ENCODE data around the gene FAAP24.
"Not testable (repeated sequence)": the region's sequence is repeated elsewhere in the genome, so short reads cannot be mapped to it uniquely, and the experiment has no call there.

Gene FAAP24

DNA sequence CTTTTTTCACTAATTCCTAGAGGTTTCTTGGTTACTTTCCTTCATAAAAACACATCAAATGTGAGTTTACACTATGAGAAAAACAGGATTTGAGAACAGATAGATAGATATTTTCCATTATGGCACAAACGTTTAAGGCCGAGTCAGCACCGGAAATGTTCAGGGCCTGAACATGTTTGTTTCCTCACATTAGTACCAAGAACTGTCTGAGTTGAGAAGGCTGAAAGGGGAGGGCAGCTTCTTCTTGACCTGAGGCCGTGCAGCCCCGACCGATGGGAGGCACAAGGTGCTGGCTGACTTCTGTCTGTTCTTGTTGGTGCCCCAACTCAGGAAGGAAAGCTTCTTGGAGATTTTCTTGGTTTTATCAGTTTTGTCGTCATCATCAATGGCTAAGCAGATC is 7.8 kb downstream of the FAAP24 start:
- H3K27me3 Mint-ChIP-seq (ENCODE audit: low read depth); H3K4me3 Mint-ChIP-seq; H3K4me1 Mint-ChIP-seq (ENCODE audit: low read depth); H3K36me3 Mint-ChIP-seq (ENCODE audit: low read depth); H3K27ac Mint-ChIP-seq; H3K9me3 Mint-ChIP-seq: not testable (repeated sequence)

- H3K9me3 Mint-ChIP-seq; H3K4me1 Mint-ChIP-seq (ENCODE audit: low read depth); H3K27ac Mint-ChIP-seq; H3K36me3 Mint-ChIP-seq (ENCODE audit: low read depth); H3K27me3 Mint-ChIP-seq (ENCODE audit: low read depth); H3K4me3 Mint-ChIP-seq: not testable (repeated sequence)
These were observed 10.4 kb downstream of the FAAP24 start for GRCh38 chr19:32982488-32982887.

- H3K4me3 Mint-ChIP-seq; H3K36me3 Mint-ChIP-seq (ENCODE audit: low read depth); H3K4me1 Mint-ChIP-seq (ENCODE audit: low read depth); H3K9me3 Mint-ChIP-seq; H3K27ac Mint-ChIP-seq; H3K27me3 Mint-ChIP-seq (ENCODE audit: low read depth): not testable (repeated sequence)
These were observed 16.2 kb downstream of the FAAP24 start for GRCh38 chr19:32988254-32988653.

- H3K4me3 Mint-ChIP-seq: no peak overlapping the region
- H3K4me1 Mint-ChIP-seq (ENCODE audit: low read depth): peaks cover 4% of the 10 kb centered on the region
- no peak overlapping the region for H3K27ac Mint-ChIP-seq
- no peaks in the 10 kb centered on the region for H3K9me3 Mint-ChIP-seq
- H3K27me3 Mint-ChIP-seq (ENCODE audit: low read depth): no peaks in the 10 kb centered on the region
- H3K36me3 Mint-ChIP-seq (ENCODE audit: low read depth): no peaks in the 10 kb centered on the region
These were observed 16.7 kb downstream of the FAAP24 start for GRCh38 chr19:32988724-32989123.

DNA sequence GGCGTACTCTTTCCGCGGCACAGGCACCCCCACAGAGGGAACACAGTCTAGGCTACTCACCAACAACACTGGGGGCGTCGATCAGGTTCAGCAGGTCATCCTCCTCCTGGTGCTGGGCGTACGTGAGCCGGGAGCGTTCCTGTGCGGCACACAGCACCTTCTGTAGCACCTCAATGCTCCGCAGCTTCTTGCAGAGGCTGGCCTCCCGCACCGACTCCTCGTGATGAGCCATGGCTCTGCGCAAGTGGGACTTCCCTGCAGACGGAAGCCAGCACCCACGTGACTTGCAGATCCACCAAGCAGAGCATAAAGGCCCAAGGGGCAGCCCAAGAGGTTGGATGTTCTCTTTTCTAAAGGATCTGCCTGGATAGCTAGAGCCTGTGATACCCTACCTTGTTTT is 23.9 kb downstream of the FAAP24 start:
- not testable (repeated sequence) for H3K27ac Mint-ChIP-seq; H3K9me3 Mint-ChIP-seq; H3K4me3 Mint-ChIP-seq; H3K36me3 Mint-ChIP-seq (ENCODE audit: low read depth); H3K27me3 Mint-ChIP-seq (ENCODE audit: low read depth)
- peaks cover 12% of the 10 kb centered on the region for H3K4me1 Mint-ChIP-seq (ENCODE audit: low read depth)

DNA sequence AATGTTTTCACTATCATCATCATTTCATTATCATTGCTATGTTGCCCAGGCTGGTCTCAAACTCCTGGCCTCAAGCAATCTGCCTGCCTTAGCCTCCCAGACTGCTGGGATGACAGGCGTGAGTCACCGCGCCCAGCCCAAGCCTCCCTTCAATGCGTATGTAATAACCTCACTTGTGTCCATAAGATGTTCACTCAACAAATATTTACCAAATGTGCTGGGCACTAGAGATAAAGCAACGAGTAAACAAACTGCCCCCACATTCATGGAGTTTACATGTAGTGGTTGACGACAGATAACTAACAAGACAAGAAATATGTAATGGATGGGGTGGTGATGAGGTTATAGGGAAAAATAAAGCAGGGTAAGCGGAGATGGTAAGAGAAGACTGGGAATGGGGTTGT is 25.0 kb downstream of the FAAP24 start:
- H3K36me3 Mint-ChIP-seq (ENCODE audit: low read depth); H3K27me3 Mint-ChIP-seq (ENCODE audit: low read depth); H3K9me3 Mint-ChIP-seq; H3K4me3 Mint-ChIP-seq; H3K27ac Mint-ChIP-seq; H3K4me1 Mint-ChIP-seq (ENCODE audit: low read depth): not testable (repeated sequence)

DNA sequence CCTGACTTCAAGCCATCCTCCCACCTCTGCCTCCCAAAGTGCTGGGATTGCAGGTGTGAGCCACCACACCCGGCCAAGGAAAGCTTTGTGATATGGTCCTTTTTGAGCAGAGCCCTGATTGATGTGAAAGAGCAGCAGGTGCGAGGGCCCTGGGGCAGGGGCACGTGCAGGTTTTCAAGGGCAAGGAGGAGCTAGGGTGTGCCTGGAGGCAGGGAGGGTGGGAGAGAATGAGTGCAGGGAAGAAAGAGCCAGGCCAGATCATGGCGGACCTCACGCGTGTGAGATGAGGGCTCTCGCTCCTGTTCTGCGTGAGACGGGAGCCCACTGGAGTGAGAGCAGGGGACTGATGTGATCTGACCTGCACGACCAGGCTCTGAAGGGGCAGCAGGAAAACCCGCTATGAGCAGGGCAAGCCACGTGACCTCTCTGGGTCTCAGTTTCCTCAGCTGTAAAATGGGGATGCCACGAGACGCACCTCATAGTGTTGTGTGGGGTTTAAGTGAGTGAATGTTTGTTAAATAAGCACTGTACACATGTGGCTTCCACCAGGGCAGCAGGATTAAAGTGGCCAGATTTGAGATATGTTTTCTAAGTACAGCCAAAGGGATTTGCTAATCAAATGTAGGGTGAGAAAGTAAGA is 25.8 kb downstream of the FAAP24 start:
- Mint-ChIP-seq H3K36me3 (ENCODE audit: low read depth) (peaks cover 3% of the 10 kb centered on the region), H3K4me1 (ENCODE audit: low read depth) (peaks cover 8% of the 10 kb centered on the region), H3K27ac (no peak overlapping the region), H3K27me3 (ENCODE audit: low read depth) (no peaks in the 10 kb centered on the region), H3K9me3 (no peaks in the 10 kb centered on the region), H3K4me3 (no peak overlapping the region)

DNA sequence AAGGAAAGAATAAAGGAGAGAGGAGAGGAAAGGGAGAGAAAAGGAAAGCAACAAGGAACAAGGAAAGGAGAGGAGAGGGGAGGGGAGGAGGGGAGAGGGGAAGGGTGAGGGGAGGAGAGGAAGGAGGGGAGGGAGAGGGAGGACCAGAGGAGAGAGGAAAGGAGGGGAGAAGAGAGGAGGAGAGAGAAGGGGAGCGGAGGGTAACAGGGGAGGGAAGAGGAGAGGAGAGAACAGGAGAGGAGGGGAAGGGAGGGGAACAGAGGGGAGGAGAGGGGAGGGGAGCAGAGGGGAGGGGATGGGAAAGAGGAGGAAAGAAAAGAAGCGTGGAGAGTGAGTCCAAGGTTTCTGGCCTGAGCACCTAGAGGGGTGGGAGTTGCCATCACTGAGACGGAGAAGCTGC is 26.7 kb downstream of the FAAP24 start:
- Mint-ChIP-seq H3K4me3 (no peak overlapping the region), H3K9me3 (no peaks in the 10 kb centered on the region), H3K4me1 (ENCODE audit: low read depth) (peaks cover 8% of the 10 kb centered on the region), H3K27me3 (ENCODE audit: low read depth) (no peaks in the 10 kb centered on the region), H3K36me3 (ENCODE audit: low read depth) (peaks cover 3% of the 10 kb centered on the region), H3K27ac (peak overlapping the region; percentile 10)

DNA sequence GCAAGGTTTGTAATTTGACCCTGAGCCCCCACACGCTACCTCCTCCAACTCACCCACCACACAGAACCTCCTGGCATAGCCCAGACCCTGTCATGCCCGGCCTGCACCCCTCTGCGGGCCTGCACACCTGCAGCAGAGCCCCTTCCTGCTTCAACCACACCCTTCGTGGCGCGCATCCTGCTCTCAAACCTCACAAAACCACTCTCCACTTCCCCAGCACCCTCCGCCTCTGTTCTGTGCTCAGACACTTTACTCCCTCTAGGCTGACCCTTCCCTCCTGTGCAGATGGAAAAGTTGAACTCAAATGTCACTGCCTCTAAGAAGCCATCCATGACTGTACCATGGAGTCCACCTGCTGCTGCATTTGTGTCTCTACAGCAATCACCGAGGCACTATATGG is 28.5 kb downstream of the FAAP24 start:
- Mint-ChIP-seq H3K4me3 (peak overlapping the region; percentile 67), H3K9me3 (no peaks in the 10 kb centered on the region), H3K36me3 (ENCODE audit: low read depth) (peaks cover 3% of the 10 kb centered on the region), H3K27me3 (ENCODE audit: low read depth) (no peaks in the 10 kb centered on the region), H3K27ac (peak overlapping the region; percentile 78), H3K4me1 (ENCODE audit: low read depth) (peaks cover 8% of the 10 kb centered on the region)

DNA sequence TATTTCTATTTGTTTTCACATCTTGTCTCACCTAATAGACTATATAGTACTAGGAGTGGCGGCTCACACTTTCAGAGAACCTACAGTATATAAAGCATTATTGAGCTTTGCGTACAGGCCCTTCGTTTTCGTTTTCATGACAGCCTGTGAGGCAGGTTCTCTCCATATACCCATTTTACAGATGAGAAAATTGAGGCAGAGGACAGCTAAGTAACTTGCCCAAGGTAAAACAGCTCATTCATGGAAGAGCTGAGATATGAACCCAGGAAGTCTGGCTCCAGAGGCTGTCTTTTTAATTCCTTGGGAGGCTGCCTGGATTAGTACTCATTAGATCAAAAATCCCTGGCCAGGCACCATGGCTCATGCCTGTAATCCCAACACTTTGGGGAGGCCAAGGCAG is 28.9 kb downstream of the FAAP24 start:
- Mint-ChIP-seq H3K27me3 (ENCODE audit: low read depth) (no peaks in the 10 kb centered on the region), H3K4me3 (peak overlapping the region; percentile 67), H3K27ac (peak overlapping the region; percentile 78), H3K36me3 (ENCODE audit: low read depth) (peaks cover 3% of the 10 kb centered on the region), H3K9me3 (no peaks in the 10 kb centered on the region), H3K4me1 (ENCODE audit: low read depth) (peaks cover 8% of the 10 kb centered on the region)

DNA sequence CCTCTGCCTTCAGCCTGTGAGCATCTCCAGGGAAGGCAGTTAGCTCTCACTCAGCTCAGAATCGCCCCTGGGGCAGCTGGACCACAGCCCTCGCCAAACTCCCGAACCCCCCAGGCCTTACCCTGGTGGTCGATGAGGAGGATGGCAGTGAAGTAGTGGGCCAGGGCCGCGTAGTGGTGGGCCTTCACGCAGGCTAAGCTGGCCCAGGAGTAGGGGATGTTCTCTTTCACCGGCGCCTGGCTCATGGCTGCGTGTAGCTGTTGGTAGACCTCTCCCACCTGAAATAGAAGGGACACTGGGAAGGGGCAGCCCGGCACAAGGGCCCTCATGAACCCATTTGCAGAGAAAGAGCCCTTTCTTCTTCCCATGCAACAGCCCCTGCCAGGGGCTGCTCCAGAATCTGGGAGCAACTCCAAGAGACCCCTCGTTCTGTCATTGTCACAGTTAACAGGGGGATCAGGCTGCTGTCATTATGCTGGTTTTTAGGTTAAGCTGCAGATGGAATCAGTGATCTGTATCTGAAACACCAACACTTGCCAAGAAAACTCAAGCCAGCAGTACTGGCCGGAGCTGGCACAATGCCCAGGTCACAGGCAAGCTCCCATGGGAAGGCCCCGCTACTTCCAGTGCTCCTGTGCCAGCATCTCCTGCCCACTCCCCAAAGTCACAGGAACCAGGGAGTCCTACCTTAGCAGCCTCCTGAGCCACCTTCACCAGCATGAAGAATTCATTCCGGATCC is 30.3 kb downstream of the FAAP24 start:
- H3K27ac Mint-ChIP-seq; H3K27me3 Mint-ChIP-seq (ENCODE audit: low read depth); H3K9me3 Mint-ChIP-seq; H3K4me3 Mint-ChIP-seq; H3K4me1 Mint-ChIP-seq (ENCODE audit: low read depth); H3K36me3 Mint-ChIP-seq (ENCODE audit: low read depth): not testable (repeated sequence)

GRCh38 chr19:33003424-33004024 is 31.5 kb downstream of the FAAP24 start:
- H3K4me1 Mint-ChIP-seq (ENCODE audit: low read depth); H3K27me3 Mint-ChIP-seq (ENCODE audit: low read depth); H3K9me3 Mint-ChIP-seq; H3K4me3 Mint-ChIP-seq; H3K27ac Mint-ChIP-seq; H3K36me3 Mint-ChIP-seq (ENCODE audit: low read depth): not testable (repeated sequence)

- H3K27ac Mint-ChIP-seq: no peak overlapping the region
- H3K9me3 Mint-ChIP-seq: no peaks in the 10 kb centered on the region
- no peaks in the 10 kb centered on the region for H3K27me3 Mint-ChIP-seq (ENCODE audit: low read depth)
- peaks cover 2% of the 10 kb centered on the region for H3K36me3 Mint-ChIP-seq (ENCODE audit: low read depth)
- H3K4me1 Mint-ChIP-seq (ENCODE audit: low read depth): peaks cover 5% of the 10 kb centered on the region
- H3K4me3 Mint-ChIP-seq: no peak overlapping the region
These were observed 33.4 kb downstream of the FAAP24 start for GRCh38 chr19:33005440-33005839.

GRCh38 chr19:33008738-33009137 is 36.7 kb downstream of the FAAP24 start:
- Mint-ChIP-seq H3K36me3 (ENCODE audit: low read depth) (no peaks in the 10 kb centered on the region), H3K4me1 (ENCODE audit: low read depth) (no peaks in the 10 kb centered on the region), H3K9me3 (no peaks in the 10 kb centered on the region), H3K27ac (no peak overlapping the region), H3K4me3 (no peak overlapping the region), H3K27me3 (ENCODE audit: low read depth) (no peaks in the 10 kb centered on the region)

DNA sequence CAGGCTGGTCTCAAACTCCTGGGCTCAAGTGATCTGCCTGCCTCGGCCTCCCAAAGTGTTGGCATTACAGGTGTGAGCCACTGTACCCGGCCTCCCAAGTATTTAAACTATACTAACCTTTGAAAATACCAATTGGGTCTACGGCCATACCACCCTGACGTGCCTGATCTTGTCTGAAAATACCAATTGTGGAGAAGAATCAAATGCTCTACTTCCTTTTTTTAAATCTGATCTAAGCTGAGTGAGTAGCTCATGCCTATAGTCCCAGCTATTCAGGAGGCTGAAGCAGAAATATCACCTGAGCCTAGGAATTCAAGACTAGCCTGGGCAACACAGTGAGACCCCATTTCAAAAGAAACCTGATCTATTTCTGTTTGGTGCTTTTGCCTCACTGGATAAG is 38.8 kb downstream of the FAAP24 start:
- H3K27me3 Mint-ChIP-seq (ENCODE audit: low read depth); H3K4me3 Mint-ChIP-seq; H3K9me3 Mint-ChIP-seq; H3K36me3 Mint-ChIP-seq (ENCODE audit: low read depth); H3K27ac Mint-ChIP-seq; H3K4me1 Mint-ChIP-seq (ENCODE audit: low read depth): not testable (repeated sequence)
